NCI-H128 (cell line): ENCODE results near the gene IDI1.
"Not testable (repeated sequence)": the region's sequence is repeated elsewhere in the genome, so short reads cannot be mapped to it uniquely, and the experiment has no call there.

ENCODE experiments used
- DNase-seq: peaks from one replicate; lab custom pipeline; 2025; ENCODE audit not compliant: unreplicated experiment; lab: John Stamatoyannopoulos, UW

The IDI1 gene

GRCh38 chr10:1048732-1049424 is at the start of gene IDI1:
IDI1 (minus strand) TSS chr10:1049119; CDS start chr10:1049003, 116 bp downstream.
- DNase-seq: peak; percentile 92

DNA sequence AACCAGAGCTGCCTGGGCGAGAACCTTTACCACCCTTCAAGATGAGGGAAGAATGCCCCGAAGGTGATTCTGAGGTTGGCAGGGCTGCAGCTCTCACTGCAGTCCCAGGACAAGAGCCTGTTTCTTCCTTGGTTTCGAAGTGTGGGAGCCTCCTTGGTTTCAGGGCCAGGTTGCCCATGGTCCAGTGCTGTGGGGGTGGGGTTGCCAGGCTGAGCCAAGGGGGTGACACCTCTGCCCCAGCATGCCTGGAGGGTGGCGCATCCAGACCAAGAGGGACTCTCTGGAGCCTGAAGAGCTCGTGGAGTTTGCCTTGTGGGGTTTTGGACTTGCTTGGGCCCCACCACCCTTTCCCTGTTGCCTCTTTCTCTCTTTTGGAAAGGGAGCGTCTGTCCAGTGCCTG is 48.5 kb upstream of the IDI1 start:
- DNase-seq: no peak

DNA sequence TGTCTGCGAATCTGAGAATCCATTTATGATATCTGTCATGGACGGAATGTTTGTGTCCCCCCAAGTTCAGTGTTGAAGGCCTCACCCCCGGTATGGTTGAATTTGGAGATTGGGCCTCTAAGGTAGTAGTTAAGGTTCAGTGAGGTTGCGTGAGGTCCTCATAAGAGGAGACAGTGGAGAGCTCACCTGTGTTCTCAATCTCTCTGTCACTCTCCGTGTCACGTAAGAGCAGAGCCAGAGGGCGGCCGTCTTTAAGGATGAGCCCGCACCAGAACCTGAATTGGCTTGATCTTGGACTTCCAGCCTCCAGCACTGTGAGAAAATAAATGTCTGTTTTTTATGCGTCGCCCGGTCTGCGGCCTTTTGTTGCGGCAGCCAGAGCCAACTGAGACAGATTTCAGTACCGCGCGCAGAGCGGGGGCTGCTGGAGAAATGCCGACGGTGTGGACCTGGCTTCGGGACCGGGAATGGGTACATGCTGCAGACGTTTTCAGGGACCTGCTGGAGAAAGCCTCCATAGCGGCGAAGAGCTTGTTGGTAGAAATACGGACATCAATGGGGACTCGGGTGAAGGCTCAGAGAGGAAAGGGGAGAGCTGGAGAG is 47.5 kb upstream of the IDI1 start:
- DNase-seq: no peak

GRCh38 chr10:1095498-1095897 is 46.6 kb upstream of the IDI1 start:
- no peak for DNase-seq

- DNase-seq: no peak
These were observed 45.5 kb upstream of the IDI1 start for GRCh38 chr10:1094112-1095057.

- DNase-seq: no peak
These were observed 44.8 kb upstream of the IDI1 start for GRCh38 chr10:1093696-1094095.

DNA sequence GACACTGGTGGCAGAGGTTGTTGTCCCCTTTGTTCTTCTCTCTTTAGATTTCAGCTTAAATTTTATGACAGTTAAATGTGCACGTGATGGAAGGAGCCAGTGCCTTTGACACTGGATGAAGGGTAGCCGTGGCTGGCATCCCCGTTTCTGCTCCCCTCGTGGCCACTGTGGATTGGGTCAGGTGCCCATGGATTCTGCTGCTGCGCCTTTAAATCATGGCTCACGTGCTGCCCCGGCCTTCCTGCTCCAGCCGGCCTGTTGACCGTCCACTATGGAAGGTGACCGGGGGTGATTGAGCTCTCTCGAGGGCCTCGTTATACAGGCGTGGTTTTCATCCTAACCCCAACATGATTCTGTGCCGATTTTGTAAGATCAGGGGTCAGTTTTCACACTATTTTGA is 41.8 kb upstream of the IDI1 start:
- no peak for DNase-seq

DNA sequence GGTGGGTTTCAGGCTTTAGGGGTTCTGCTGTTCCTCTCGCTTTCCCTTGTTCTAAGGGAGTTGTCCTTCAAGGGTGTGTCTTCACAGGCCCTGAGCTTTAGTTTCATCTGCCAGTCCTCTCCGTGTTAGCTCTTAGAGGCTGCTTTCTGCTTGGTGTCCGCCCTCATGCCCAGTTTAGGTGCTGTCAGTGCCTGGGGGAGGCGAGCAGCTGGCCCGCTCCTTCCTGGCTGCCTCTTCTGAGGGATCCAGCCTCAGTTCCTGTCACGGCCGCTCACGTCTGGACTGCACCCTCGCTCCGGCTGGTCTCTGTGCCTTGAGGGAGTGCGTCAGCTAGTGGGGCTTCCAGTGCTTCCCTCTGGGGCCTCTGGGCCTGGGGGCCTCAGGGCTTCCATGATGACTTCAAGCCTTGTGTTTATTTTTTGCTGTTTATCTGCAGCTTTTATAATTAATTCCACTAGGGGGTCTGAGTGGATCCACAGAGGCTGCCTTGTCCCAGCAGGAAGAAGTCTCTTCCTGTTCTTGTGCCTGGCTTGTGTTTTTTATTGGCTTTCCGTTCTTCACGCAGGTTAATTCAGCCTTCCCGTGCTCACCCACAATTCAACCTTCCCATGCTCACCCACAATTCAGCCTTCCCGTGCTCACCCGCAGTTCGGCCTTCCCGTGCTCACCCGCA is 40.2 kb upstream of the IDI1 start:
- DNase-seq: no peak

- no peak for DNase-seq
These were observed 37.9 kb upstream of the IDI1 start for GRCh38 chr10:1086787-1087186.

DNA sequence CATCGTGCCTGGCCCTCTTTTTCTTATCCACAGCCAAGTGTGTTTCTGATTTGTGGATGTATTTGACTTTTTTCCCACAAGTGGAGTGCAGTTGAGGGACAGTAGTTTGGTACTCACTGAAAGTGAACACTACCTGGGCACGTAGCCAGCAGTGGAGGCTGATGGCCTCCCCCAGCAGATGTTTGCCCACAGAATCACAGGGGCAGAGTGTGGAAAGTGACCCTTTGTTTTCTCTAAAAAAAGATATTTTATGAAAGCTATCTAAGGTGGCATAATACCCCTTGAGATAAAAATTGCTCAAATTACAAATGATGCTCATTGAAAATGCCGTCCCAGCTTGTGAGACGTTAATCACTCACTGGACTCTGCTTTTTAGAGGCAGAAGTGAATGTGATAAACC is 36.3 kb upstream of the IDI1 start:
- no peak for DNase-seq

DNA sequence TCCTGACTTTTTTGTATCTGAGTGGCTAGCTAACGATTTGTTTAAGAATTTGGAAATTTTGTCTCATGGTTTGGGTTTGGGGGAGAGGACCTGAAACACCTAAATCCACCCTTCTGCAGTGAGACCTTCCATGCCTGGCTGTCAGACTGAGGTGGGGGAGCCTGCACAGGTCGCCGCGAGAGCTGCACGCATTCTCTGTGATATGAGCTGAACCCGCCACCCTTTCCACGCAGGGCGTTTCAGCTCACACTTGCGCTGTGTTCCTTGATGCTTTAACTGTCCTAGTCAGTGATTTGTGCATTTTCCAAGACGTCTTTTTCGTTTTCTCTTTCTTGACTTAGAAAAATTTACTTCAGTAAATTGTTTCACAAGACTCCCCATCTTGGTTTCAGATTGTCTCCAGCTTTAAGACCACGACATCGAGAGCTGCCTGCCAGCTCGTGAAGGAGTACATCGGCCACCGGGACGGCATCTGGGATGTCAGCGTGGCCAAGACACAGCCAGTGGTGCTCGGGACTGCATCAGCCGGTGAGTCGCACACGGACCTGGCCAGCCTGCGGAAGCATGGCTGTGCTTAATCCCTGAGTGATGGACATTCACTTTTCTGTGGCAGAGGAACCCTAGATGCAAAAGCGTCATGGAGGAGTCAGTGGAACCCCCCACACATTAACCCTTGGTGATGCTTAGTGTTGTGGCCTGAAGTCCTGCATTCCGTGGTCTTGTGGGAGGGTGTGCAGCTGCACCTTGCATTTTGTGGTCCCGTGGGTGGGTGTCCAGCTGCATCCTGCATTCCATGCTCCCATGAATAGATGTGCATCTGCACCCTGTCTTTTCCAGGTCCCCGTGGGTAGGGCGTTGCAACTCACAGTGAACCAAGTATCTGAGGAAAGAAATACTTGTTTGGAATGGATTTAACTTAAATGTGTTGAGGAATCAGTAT is 35.4 kb upstream of the IDI1 start:
- no peak for DNase-seq

GRCh38 chr10:1083581-1083980 is 34.7 kb upstream of the IDI1 start:
- DNase-seq: no peak

GRCh38 chr10:1078668-1079067 is 29.7 kb upstream of the IDI1 start:
- no peak for DNase-seq

DNA sequence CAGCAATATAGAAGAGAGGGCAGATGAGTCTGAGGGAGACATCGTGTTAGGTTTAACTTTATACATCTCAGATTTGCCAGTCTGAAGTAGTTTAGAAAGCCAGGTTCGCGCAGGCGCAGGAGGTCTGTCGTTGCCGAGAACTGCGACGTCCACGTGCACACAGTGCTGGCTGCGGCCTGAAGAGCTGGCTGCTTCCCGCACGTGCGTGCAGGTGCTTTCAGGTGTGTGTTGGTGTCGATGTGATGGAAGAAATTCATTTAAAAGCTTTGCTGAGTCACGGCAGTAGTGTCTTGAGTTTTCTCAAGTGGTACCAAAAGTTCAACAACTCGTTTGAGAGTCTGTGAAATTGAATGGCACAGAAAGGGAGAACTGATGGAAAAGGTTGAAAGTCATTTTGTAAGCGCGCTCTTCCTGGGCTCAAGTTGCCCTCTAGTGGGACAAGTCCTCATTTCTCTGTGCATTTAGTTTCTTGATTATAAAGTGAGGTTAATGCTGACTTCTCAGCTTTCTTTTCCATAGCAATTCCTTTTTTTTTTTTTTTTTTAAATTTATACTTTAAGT is 25.9 kb upstream of the IDI1 start:
- no peak for DNase-seq

- no peak for DNase-seq
These were observed 25.3 kb upstream of the IDI1 start for GRCh38 chr10:1074052-1074747.

DNA sequence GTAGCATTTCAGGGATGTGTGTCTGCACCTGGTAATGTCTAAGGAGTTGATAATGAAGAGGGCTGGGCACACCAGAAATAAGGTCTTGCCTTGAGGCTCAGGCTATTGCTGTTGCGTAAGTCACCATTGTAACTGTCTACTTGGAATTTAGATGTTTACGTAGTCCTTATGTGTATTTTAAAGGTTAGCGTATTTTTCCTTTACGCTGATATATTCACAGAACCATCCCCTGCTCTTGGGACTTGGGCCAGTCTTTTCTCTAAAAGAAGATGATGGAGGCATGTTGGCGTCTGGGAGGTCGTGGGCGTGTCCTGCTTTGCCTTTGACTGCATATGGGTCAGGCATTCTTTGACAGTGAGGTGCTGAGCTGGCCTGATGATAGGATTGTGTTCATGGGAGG is 22.0 kb upstream of the IDI1 start:
- DNase-seq: no peak

GRCh38 chr10:1068380-1069361 is 19.8 kb upstream of the IDI1 start:
- no peak for DNase-seq

- not testable (repeated sequence) for DNase-seq
These were observed 17.8 kb upstream of the IDI1 start for GRCh38 chr10:1066734-1067133.
